ENCODE measurements around the gene PRR35. TPM values are rescaled to one million over a fixed set of nuclear protein-coding genes. Genes with fewer than 3 reads are reported as not detected.

Gene PRR35
- total and polyA plus RNA-seq, 12 donors: not detected

- DNase-seq (no peak), ATAC-seq (no peak)
- Histone ChIP-seq H3K36me3 (peaks cover 0 to 14% (median under 1%) of the 10 kb centered on the region in 9 donors), H3K4me1 (peaks cover 3 to 12% (median 6%) of the 10 kb centered on the region in 9 donors), H3K27ac (no peak overlapping the region), H3K27me3 (peaks cover 5 to 42% (median 37%) of the 10 kb centered on the region in 7 donors), H3K9me3 (no peaks in the 10 kb centered on the region), H3K4me3 (no peak overlapping the region)
- no peak for TF ChIP-seq CTCF (IDR thresholded peaks at IDR 0.05)
- 84% methylated on average over 23 of the region's 23 CpGs for WGBS, 2 donors
- intact Hi-C loops (cut with DNase I): no loop called here
These were observed 2.5 kb upstream of the PRR35 start for GRCh38 chr16:557463-558297.

- WGBS, 2 donors: 54 to 59% methylated on average over 22 of the region's 22 CpGs
- Histone ChIP-seq H3K4me3 (no peak overlapping the region), H3K9me3 (no peaks in the 10 kb centered on the region), H3K27ac (no peak overlapping the region), H3K4me1 (peaks cover 3 to 12% (median 6%) of the 10 kb centered on the region in 9 donors), H3K27me3 (peaks cover 5 to 48% (median 39%) of the 10 kb centered on the region in 7 donors), H3K36me3 (peaks cover 0 to 9% (median 0%) of the 10 kb centered on the region in 9 donors)
- intact Hi-C loops (cut with DNase I): no loop called here
- ATAC-seq (peak in 6 of 8 donors; percentile 20 to 79 (median 44)), DNase-seq (peak; percentile 54)
- TF ChIP-seq CTCF (IDR thresholded peaks at IDR 0.05): no peak
These were observed 1.7 kb upstream of the PRR35 start for GRCh38 chr16:558298-559020.

GRCh38 chr16:559021-559380, 1.2 kb upstream of the PRR35 start:
- no peak for ATAC-seq
- Histone ChIP-seq H3K4me3 (no peak overlapping the region), H3K27me3 (peaks cover 5 to 53% (median 42%) of the 10 kb centered on the region in 7 donors), H3K36me3 (peaks cover 0 to 3% (median 0%) of the 10 kb centered on the region in 9 donors), H3K27ac (no peak overlapping the region), H3K4me1 (peaks cover 3 to 12% (median 6%) of the 10 kb centered on the region in 9 donors), H3K9me3 (no peaks in the 10 kb centered on the region)
- intact Hi-C loops (cut with DNase I): no loop called here
- no peak for TF ChIP-seq CTCF (IDR thresholded peaks at IDR 0.05)
- DNase-seq: no peak
- 67 to 71% methylated on average over 15 of the region's 15 CpGs for WGBS, 2 donors

- TF ChIP-seq CTCF (IDR thresholded peaks at IDR 0.05): no peak
- Histone ChIP-seq H3K4me3 (no peak overlapping the region), H3K27me3 (peaks cover 5 to 54% (median 42%) of the 10 kb centered on the region in 7 donors), H3K4me1 (peaks cover 3 to 12% (median 6%) of the 10 kb centered on the region in 9 donors), H3K9me3 (no peaks in the 10 kb centered on the region), H3K27ac (no peak overlapping the region), H3K36me3 (no peaks in the 10 kb centered on the region)
- ATAC-seq (no peak), DNase-seq (no peak)
- WGBS, 2 donors: 5 to 7% methylated on average over 56 to 62 of the region's 62 CpGs
- intact Hi-C loops (cut with DNase I): no loop called here
These were observed 587 bp upstream of the PRR35 start for GRCh38 chr16:559411-560203.

All from heart right ventricle (tissue), 16 donors.